Amniotic stem cell (primary cell): ENCODE results near the gene PNMT.

Source experiments
- DNase-seq: peaks from one replicate; lab custom pipeline; 2025; lab: John Stamatoyannopoulos, UW

PNMT gene

DNA sequence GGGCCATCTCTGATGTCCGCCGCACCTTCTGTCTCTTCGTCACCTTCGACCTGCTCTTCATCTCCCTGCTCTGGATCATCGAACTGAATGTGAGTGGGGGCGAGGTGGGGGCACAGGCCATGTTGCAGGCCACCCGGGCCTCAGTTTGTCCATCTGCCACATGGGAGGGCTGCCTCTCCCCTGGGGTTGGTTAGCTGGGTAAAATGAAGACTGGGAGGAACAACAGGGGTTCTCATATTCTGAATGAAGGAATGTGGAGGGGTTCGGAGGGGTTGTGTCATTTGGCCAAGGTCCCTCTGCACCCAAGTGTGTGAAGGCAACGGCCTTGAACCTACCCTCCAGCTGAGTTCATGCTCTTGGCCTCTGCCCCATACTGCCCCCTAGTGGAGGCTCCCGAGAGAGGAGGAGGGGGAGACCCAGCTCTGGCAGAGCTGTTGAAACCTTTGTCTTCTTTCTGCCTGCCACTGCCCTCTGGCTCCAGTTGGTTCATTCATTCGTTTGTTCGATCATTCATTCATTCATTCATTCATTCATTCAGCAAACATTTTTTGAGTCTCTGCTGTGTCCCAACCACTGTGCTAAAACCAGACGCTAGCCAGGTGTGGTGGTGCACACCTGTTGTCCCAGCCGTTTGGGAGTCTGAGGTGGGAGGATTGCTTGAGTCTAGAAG is 14.5 kb upstream of the PNMT start:
- no peak for DNase-seq

DNA sequence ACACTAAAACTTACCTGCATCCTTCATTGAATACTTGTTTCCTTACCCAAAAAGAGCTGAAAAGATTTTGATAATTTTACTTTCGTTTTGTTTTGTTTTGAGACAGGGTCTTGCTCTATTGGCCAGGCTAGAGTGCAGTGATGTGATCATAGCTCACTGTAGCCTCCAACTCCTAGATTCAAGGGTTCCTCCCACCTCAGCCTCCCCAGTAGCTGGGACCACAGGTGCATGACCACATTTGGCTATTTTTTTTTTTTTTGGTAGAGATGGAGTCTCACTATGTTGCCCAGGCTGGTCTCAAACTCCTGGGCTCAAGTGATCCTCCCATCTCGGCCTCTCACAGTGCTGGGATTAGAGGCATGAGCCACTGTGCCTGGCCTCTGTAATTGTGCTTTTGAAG is 13.1 kb upstream of the PNMT start:
- no peak for DNase-seq

DNA sequence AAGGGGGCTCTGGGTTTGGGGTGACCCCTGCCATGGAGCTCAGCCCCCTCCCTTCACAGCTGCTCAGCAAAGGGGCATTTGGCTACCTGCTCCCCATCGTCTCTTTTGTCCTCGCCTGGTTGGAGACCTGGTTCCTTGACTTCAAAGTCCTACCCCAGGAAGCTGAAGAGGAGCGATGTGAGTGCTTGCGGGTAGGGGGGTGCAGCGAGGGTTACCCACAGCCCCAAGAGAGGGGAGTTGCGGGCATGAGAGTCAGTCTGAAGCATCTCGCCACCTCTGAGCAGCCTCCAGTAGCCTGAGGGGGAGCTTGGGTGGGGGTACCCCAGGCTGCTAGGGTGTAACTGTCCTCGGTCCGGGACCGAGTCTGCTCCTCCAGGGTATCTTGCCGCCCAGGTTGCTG is 9.9 kb upstream of the PNMT start:
- DNase-seq = no peak

DNA sequence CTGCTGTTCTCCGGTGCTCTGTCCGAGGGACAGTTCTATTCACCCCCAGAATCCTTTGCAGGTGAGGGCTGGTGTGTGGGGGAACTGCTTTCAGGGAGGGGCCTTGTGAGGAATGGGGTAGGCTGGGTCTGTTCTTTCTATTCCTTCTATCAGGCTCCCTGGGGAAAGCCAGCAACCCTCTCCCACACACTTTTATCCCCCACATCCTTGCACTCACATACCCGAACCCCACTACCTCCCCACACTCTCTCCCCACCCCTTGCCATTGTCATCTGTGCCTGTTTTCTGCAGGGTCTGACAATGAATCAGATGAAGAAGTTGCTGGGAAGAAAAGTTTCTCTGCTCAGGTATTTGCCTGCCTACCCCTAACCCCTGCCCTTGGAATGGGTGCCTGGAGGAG is 9.5 kb upstream of the PNMT start:
- no peak for DNase-seq

DNA sequence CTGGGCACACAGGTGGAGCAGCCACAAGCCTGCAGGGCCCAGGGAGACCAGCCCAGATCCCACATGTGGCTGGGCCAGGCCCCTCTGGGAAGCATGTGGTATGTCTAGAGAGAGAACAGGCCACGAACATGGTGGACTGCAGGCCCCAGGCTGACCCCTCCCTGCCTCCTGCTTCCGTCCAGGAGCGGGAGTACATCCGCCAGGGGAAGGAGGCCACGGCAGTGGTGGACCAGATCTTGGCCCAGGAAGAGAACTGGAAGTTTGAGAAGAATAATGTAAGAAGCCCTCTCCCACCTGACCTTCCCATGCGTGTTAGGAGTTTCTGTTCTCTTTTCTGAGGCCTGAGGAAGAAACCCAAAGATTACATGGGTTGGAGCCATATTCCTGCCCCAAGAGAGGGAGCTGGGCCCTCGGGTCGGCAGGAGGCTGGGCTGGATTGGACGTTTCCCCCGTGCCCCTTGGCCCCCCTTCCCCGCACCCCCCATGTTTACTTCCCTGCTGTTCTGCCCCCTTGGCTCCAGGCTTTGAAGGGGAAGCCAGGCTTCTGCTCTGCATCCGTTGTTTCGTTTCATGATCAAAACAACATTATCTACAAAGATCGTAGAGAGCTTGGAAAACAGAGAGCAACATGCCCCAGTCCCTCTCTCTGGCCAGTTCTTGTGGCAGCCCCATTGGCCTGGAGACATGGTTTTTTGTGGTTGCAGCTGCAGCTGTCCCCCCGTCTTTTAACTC is 8.8 kb upstream of the PNMT start:
- DNase-seq = no peak

DNA sequence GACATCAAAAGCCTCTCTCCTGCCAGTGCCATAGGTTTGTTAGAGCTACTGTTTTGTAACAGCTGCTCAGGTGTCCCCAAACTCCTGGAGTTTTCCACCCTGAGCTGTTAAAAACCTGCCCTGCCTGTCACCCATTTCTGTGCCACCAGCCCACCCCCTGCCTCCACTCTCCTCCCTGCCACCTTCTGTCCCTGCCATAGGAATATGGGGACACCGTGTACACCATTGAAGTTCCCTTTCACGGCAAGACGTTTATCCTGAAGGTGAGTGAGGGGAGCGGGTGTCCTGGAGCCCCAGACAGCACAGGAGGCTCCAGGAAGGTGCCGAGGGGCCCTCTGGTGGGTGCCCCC is 8.3 kb upstream of the PNMT start:
- DNase-seq = no peak

DNA sequence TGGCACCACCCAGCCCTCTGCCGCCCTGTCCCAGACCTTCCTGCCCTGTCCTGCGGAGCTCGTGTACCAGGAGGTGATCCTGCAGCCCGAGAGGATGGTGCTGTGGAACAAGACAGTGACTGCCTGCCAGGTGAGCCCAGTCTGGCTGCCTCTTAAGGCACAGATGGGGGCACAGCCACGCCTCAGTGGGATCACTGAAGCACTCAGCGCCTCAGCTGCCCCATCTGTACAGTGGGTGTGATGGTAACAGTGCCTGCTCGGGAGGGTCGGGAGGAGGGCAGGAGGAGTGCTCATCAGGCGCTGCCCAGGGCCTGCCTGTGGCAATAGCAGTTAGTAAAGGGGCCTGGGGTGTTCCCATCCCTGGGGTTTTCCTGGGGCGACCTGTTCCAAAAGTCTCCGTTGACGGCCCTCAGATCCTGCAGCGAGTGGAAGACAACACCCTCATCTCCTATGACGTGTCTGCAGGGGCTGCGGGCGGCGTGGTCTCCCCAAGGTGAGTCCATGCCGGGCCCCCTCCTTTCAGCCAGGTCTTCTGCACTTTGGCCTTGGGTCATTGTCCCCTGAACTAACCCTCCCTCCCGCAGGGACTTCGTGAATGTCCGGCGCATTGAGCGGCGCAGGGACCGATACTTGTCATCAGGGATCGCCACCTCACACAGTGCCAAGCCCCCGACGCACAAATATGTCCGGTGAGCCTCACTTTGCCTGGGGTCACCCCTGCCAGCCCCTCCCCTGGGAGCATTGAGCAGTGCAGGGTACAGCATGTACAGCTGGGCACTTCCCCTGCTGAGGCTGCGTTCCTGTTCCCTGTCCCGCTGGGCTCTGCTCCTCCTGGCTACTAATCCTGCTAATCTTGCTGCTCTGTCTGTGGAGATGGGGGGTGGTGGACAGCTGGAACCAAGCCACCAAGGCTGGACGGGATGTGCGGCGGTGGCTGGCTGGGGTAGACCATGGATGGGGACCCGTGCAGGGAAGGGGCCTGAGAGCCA is 7.6 kb upstream of the PNMT start:
- no peak for DNase-seq

DNA sequence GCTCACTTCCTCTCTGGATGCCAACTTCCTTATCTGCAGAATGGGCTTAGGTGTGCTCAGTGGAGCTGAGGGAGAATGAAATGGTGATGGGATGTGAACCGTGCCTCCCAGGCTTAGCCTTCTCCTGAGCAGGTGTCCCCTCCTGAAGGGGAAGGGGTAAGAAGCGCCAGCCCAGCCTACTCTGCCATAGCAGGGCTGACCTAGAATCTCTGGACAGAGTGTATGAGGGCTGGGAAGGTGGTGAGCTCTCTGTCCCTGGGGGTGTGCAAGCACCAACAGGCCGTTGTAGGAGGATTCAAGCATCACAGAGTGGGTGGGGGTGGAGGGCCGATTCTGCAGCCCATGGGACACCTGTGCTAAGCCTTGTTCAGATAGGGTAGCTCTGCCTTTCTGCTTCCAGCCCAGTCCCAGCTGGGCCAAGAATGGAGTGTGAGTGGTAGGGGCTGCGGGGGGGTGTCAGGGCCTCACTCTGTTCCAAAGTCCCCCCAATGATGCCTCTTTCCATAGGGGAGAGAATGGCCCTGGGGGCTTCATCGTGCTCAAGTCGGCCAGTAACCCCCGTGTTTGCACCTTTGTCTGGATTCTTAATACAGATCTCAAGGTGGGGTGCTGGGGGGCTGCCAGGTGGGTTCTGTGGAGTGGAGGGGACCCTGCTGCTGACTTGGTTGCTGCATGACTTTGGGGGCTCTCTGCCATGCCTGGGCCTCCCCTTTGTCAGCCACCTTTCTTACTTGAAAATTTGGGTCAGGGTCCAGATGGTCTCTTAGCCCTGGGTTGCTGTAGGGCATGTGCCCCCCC is 6.3 kb upstream of the PNMT start:
- DNase-seq = no peak

DNA sequence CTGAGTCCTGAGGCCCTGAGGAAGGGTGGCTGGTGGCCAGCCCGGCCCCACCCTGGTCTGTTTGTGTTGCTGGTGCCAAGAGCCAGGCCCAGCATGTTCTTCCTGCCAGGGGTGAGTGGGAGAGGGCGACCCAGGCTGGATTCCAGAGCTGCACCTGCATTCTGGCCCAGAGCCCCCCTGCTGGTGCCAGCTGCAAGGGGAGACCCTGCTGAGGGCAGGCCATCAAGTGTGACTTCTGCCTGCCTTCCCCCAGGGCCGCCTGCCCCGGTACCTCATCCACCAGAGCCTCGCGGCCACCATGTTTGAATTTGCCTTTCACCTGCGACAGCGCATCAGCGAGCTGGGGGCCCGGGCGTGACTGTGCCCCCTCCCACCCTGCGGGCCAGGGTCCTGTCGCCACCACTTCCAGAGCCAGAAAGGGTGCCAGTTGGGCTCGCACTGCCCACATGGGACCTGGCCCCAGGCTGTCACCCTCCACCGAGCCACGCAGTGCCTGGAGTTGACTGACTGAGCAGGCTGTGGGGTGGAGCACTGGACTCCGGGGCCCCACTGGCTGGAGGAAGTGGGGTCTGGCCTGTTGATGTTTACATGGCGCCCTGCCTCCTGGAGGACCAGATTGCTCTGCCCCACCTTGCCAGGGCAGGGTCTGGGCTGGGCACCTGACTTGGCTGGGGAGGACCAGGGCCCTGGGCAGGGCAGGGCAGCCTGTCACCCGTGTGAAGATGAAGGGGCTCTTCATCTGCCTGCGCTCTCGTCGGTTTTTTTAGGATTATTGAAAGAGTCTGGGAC is 5.5 kb upstream of the PNMT start:
- no peak for DNase-seq

DNA sequence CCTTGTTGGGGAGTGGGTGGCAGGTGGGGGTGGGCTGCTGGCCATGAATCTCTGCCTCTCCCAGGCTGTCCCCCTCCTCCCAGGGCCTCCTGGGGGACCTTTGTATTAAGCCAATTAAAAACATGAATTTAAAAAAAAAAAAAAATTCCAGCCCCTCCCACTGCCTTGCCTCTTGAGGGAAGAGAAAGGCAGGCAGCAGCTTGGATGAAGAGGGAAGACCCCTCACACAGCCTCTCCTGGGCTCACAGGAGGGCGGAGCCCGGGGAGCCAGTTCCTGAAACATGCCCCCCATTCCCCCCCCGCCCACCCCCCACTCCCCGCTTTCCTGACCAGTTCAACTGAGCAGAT is 4.9 kb upstream of the PNMT start:
- no peak for DNase-seq

DNA sequence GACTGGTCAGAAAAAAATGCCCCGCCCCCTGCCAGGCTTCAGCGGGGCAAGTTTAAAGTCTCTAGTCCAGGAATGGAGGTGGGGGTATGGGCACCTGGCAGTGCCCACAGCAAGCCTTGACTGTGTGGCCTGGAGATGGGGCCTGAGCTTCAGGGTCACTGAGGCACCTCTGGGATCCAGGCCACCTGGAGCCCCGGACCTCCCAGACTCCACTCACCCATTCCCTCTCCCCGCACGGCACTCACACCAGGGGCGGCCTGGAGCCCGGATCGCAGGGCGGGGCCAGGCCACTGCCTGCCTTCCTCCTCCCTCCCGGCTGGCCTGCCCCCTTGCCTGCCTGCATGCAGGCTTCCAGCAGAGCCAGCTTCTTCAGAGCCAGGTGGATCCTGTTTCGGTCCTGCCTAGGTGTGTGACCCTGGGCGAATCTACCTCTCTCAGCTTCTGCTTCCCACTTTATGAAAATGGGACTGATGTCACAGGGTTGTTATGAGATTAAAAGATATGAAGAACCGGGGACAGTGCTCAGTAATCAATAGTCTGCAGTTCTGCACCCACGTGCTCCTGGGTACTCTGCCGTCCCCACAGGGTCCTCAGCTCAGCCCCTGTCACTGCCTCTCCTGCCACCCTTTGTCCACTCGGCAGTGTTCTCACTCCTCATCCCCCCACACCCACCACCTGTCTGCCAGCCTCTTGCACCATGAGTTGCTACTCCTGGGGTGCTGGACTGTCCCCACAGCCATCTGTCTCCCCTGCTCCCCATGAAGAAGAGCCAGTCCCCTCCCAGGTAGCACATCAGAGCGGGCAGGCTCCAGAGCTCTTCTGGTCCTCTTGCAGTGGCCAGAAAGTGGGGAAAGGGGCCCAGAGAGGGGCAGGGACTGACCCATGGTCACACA is 4.3 kb upstream of the PNMT start:
- DNase-seq = no peak

DNA sequence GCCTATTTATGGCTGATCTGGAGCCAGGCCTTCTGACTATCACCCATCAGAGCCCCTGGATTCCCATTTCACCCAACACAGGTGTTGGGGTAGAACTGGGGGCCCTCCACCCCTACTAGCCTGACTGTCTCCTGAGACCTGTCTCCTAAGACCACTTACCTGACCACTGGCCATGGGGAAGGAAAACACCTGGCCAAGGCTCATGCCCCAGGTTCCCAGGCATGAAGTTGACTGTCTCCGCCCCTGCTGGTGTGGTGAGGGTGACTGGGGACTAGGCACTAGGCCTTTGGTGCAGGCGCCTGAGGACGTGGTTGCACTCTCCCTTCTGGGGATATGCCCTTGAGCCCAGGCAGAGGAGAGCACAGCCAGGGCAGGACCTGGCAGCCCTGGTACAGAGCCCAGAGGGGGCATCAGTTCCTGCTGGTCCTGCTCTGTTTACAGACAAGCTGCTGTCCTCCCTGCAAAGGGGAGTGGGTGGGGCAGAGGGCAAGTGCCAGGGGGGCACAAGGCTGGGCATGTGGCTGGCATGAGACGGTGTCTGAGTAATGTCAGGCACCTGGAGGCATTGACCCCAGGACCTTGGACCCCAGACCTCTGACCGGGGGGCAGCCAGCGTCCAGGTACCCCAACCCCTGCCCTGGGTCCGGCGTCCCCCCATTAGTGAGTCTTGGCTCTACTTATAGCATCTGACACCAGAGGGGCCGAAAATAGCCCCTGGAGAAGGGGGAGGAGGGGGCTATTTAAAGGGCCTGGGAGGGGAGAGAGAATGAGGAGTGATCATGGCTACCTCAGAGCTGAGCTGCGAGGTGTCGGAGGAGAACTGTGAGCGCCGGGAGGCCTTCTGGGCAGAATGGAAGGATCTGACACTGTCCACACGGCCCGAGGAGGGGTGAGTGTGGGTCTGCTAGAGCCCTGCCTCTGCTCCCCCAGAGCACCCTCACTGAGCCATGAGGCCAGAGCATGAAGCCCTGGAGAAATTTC is 3.4 kb upstream of the PNMT start, which contains the start of gene TCAP:
Gene TCAP (plus strand): TSS at position 769 of the 981 bp plus-strand sequence. CDS start 11 bp downstream, at position 780.
- no peak for DNase-seq

DNA sequence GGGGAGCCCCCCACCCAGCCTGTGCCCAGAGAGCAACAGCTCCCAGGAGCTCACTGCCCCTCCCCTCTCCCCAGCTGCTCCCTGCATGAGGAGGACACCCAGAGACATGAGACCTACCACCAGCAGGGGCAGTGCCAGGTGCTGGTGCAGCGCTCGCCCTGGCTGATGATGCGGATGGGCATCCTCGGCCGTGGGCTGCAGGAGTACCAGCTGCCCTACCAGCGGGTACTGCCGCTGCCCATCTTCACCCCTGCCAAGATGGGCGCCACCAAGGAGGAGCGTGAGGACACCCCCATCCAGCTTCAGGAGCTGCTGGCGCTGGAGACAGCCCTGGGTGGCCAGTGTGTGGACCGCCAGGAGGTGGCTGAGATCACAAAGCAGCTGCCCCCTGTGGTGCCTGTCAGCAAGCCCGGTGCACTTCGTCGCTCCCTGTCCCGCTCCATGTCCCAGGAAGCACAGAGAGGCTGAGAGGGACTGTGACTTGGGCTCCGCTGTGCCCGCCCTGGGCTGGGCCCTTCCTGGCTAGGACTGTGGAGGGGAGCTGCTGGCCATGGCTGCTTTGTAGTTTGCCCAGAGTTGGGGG is 2.5 kb upstream of the PNMT start:
- DNase-seq = no peak

DNA sequence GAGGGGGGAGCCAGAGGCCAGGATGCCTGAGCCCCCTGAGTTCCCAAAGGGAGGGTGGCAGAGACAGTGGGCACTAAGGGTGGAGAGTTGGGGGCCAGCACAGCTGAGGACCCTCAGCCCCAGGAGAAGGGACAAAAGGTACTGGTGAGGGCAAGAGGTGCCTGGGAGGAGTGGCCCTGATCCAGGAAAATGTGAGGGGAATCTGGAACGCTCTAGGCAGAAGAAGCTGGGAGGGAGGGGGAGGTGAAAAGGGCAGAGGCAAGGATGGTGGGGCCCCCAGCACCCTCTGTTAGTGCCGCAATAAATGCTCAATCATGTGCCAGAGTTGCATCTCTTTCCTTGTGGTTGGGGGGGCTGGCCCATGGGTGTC is 2.0 kb upstream of the PNMT start:
- DNase-seq = no peak

DNA sequence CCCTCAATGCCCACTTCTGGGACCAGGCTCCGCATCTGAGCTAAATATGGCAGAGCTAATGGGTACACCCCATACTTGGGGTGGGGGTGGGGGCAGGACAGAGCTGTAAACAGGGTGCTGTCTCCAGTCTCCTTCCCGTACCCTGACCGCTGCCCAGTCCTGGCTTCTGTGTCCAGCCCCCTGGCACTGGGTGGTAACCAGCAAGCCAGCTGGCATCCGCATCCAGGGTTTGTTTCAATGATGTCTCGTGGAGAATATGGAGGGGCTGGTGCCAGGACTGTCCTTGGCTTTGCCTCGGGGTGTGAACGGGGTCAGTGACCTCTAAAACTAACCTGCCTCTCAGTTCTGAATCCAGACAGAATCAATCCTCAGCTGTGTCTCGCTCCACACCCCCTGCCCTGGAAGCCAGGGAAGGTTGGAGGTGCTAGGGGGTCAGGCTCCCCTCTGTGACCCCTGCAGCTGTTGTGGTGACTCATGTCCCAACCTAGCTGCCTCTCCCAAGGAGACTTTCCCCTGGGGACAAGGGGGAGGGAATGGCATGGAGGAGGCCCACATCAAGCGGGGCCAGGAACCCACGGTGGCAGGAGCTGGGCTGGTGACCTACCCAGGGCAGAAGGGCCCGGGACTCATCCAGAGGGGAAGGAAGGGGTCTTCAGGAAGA is 1.5 kb upstream of the PNMT start:
- no peak for DNase-seq

DNA sequence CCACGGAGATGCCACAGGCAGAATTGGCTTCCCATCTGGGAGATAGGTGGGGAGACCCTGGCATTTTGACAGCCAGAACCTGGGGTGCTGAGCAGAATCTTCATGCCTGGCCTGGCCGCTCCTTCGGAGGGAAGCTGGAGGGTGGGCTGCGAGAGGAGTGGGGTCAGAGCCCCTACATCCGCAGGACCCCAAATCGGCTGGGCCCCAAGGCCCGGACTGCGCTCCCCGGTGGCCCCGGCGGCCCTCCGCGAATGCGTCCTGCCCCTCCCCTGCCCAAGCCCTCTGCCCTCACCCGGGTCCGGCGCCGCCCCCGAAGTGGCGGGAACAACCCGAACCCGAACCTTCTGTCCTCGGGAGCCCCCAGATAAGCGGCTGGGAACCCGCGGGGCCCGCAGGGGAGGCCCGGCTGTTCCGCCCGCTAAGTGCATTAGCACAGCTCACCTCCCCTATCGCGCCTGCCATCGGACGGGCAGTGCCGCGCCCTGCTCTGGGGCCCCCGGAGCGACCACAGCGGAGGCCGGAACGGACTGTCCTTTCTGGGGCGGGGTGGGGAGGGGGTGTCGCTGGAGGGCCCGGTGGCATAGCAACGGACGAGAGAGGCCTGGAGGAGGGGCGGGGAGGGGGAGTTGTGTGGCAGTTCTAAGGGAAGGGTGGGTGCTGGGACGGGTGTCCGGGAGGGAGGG is 850 bp upstream of the PNMT start:
- DNase-seq = no peak
